Testis (tissue), 2 donors: ENCODE measurements around the gene CKM.

ENCODE experiments used
- CTCF ChIP-seq, 3 experiments: fragments of 450-650 bp in 2 of 3; fragments of 200-600 bp in 1 of 3; sonication (generic) in 1 of 3; IDR thresholded peaks; one replicate each; pipeline ENCODE4 v1.5.1; 2016 to 2019; ENCODE audit warnings: antibody characterized with exemption in 3 of 3, mild to moderate bottlenecking in 2 of 3, moderate library complexity in 1 of 3
- POLR2A ChIP-seq: fragments of 450-650 bp; IDR thresholded peaks from one replicate; pipeline ENCODE4 v1.6.1; 2017; ENCODE audit warnings: antibody characterized with exemption, mild to moderate bottlenecking, moderate library complexity

GRCh38 chr19:45347570-45348366 is 25.1 kb upstream of the CKM start:
- TF ChIP-seq CTCF (IDR thresholded peaks at IDR 0.05): no peak
- no peak for TF ChIP-seq POLR2A
